ENCODE results near the gene FTCD.

The FTCD gene

DNA sequence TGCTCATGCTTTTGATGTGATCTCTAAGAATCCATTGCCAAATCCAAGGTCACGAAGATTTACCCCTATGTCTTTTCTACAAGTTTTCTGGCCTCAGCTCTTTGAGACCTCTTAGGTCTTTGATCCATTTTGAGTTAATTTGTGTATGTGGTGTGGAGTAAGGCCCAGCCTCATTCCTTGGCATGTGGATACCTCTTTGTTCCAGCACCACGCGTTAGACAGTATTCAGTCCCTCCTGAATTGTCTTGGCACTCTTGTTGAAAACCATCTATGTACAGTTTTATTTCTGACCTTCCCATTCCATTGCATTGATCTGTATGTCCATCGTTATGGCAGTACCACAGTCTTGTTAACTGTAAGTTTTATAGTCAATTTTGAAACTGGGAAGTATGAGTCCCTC is 8.0 kb upstream of the FTCD start:
- Histone ChIP-seq H3K27me3 (replicated peaks; ENCODE audit: insufficient read depth, low read length) (no peaks in the 10 kb centered on the region), H3K9ac (ENCODE audit: low read length) (no peak overlapping the region), H3K79me2 (ENCODE audit: low read length) (no peaks in the 10 kb centered on the region), H3F3A (ENCODE audit: insufficient read depth, low read length) (no peaks in the 10 kb centered on the region; the same call in 1 of the 2 replicates), H3K36me3 (replicated peaks; ENCODE audit: insufficient read depth, low read length) (no peaks in the 10 kb centered on the region), H3K27ac (ENCODE audit: low read length) (no peak overlapping the region), H3K4me2 (ENCODE audit: low read depth, low read length) (no peak overlapping the region), H3K9me3 (replicated peaks; ENCODE audit: insufficient read depth, low read length) (no peaks in the 10 kb centered on the region), H3K4me1 (ENCODE audit: low read length) (no peaks in the 10 kb centered on the region), H3K9me2 (replicated peaks; ENCODE audit: insufficient read depth, low read length) (no peaks in the 10 kb centered on the region), H3K4me3 (ENCODE audit: low read length) (no peak overlapping the region), H2AFZ (ENCODE audit: low read length) (no peak overlapping the region), H4K20me1 (ENCODE audit: insufficient read depth, low read length) (no peaks in the 10 kb centered on the region)
- DNase-seq: no peak
- TF ChIP-seq, protein P1, sequence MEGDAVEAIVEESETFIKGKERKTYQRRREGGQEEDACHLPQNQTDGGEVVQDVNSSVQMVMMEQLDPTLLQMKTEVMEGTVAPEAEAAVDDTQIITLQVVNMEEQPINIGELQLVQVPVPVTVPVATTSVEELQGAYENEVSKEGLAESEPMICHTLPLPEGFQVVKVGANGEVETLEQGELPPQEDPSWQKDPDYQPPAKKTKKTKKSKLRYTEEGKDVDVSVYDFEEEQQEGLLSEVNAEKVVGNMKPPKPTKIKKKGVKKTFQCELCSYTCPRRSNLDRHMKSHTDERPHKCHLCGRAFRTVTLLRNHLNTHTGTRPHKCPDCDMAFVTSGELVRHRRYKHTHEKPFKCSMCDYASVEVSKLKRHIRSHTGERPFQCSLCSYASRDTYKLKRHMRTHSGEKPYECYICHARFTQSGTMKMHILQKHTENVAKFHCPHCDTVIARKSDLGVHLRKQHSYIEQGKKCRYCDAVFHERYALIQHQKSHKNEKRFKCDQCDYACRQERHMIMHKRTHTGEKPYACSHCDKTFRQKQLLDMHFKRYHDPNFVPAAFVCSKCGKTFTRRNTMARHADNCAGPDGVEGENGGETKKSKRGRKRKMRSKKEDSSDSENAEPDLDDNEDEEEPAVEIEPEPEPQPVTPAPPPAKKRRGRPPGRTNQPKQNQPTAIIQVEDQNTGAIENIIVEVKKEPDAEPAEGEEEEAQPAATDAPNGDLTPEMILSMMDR (IDR thresholded peaks at IDR 0.05; ENCODE audit: low read length): no peak
- TF ChIP-seq EZH2 (optimal IDR thresholded peaks at IDR 0.05; ENCODE audit: low read depth, low read length) (no peak), EZH2phosphoT487 (IDR thresholded peaks at IDR 0.05; ENCODE audit: low read length) (no peak)

GRCh38 chr21:46161633-46162592 is 6.5 kb upstream of the FTCD start:
- Histone ChIP-seq H3K27me3 (replicated peaks; ENCODE audit: insufficient read depth, low read length) (no peaks in the 10 kb centered on the region), H2AFZ (ENCODE audit: low read length) (no peak overlapping the region), H3K9me3 (replicated peaks; ENCODE audit: insufficient read depth, low read length) (no peaks in the 10 kb centered on the region), H3K27ac (ENCODE audit: low read length) (no peak overlapping the region), H3K4me2 (ENCODE audit: low read depth, low read length) (no peak overlapping the region), H3K9me2 (replicated peaks; ENCODE audit: insufficient read depth, low read length) (no peaks in the 10 kb centered on the region), H3K79me2 (ENCODE audit: low read length) (no peaks in the 10 kb centered on the region), H3K36me3 (replicated peaks; ENCODE audit: insufficient read depth, low read length) (no peaks in the 10 kb centered on the region), H3K9ac (ENCODE audit: low read length) (no peak overlapping the region), H3K4me1 (ENCODE audit: low read length) (no peaks in the 10 kb centered on the region), H4K20me1 (ENCODE audit: insufficient read depth, low read length) (no peaks in the 10 kb centered on the region), H3F3A (ENCODE audit: insufficient read depth, low read length) (no peaks in the 10 kb centered on the region; the same call in 1 of the 2 replicates), H3K4me3 (ENCODE audit: low read length) (no peak overlapping the region)
- TF ChIP-seq EZH2phosphoT487 (IDR thresholded peaks at IDR 0.05; ENCODE audit: low read length) (no peak), EZH2 (optimal IDR thresholded peaks at IDR 0.05; ENCODE audit: low read depth, low read length) (no peak)
- TF ChIP-seq, protein P1 (IDR thresholded peaks at IDR 0.05; ENCODE audit: low read length): no peak
- no peak for DNase-seq

DNA sequence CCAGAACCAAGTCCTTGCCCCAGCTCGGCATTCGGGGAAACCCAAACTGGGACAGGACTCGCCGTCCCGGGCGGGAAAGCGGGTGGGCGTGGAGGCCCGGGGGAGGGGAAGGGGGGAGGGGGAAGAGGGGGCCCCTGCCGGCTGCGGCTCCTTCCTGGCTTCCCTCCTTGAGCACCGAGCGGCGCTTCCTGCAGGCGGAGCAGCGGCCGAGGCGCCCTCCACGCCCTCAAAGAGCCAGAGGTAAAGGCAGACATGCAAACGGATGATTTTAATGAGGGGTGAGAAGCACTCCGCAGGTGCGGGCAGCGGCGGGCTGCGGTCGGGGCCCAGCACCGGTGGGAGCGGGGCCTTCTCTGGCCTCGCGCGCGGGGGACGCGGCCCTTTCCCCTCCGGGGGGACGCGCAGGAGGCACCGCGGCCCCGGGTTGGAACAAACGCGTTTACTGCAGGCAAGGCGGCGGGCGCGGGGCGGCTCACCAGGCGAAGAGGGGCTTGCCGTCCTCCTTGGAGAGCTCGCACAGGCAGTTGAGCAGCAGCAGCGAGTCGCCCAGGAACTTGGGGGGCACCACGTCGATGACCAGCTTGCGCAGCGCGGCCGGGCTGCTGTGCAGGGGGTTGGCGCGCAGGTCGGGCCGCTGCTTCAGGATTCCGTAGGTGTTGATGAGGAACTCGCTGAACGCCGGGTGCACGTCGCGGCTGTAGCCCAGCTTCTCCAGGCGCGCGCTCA is 5.7 kb upstream of the FTCD start:
- Histone ChIP-seq H2AFZ (ENCODE audit: low read length) (no peak overlapping the region), H3K4me3 (ENCODE audit: low read length) (no peak overlapping the region), H3F3A (ENCODE audit: insufficient read depth, low read length) (no peaks in the 10 kb centered on the region; the same call in 1 of the 2 replicates), H3K4me2 (ENCODE audit: low read depth, low read length) (no peak overlapping the region), H3K4me1 (ENCODE audit: low read length) (no peaks in the 10 kb centered on the region), H3K36me3 (replicated peaks; ENCODE audit: insufficient read depth, low read length) (no peaks in the 10 kb centered on the region), H3K9me2 (replicated peaks; ENCODE audit: insufficient read depth, low read length) (no peaks in the 10 kb centered on the region), H3K9ac (ENCODE audit: low read length) (no peak overlapping the region), H3K27me3 (replicated peaks; ENCODE audit: insufficient read depth, low read length) (no peaks in the 10 kb centered on the region), H4K20me1 (ENCODE audit: insufficient read depth, low read length) (no peaks in the 10 kb centered on the region), H3K9me3 (replicated peaks; ENCODE audit: insufficient read depth, low read length) (no peaks in the 10 kb centered on the region), H3K79me2 (ENCODE audit: low read length) (no peaks in the 10 kb centered on the region), H3K27ac (ENCODE audit: low read length) (no peak overlapping the region)
- no peak for DNase-seq
- TF ChIP-seq EZH2 (optimal IDR thresholded peaks at IDR 0.05; ENCODE audit: low read depth, low read length): no peak
- TF ChIP-seq, protein P1 (IDR thresholded peaks at IDR 0.05; ENCODE audit: low read length): no peak
- TF ChIP-seq EZH2phosphoT487 (IDR thresholded peaks at IDR 0.05; ENCODE audit: low read length): no peak

All from MM.1S (cell line).